Stomach (tissue), 9 donors: Measurements from ENCODE around the gene MT2A. TPM values are rescaled to one million over a fixed set of nuclear protein-coding genes. Genes with fewer than 3 reads are reported as not detected.
A peak's percentile ranks its signal among the peaks of the same experiment; 100 is the strongest.

Experiments
- DNase-seq, 2 donors: peaks; one replicate each; pipeline versions ENCODE4 v3.0.0 to v3.0.0-alpha.2; 2013 to 2019
- H3K27ac ChIP-seq, 5 donors: fragments of 200-600 bp in 4 of 5; sonication (generic) in 4 of 5; one replicate each; pipeline ENCODE4 v1.5.1; 2013 to 2019; ENCODE audit warnings: mild to moderate bottlenecking in 1 of 5, moderate library complexity in 1 of 5
- H3K27me3 ChIP-seq, 3 donors: fragments of 200-600 bp; sonication (generic); one replicate each; pipeline ENCODE4 v1.5.1; 2017 to 2019; ENCODE audit warnings: mixed run types in 1 of 3
- H3K36me3 ChIP-seq, 4 donors: fragments of 200-600 bp; sonication (generic); 1 replicate in 3 of 4; 2 replicates in 1 of 4; pipeline ENCODE4 v1.5.1; 2016 to 2019
- H3K4me1 ChIP-seq, 4 donors: fragments of 200-600 bp; sonication (generic); one replicate each; pipeline ENCODE4 v1.5.1; 2016 to 2019
- H3K4me3 ChIP-seq, 4 donors: fragments of 200-600 bp; sonication (generic) in 3 of 4; one replicate each; pipeline ENCODE4 v1.5.1; 2016 to 2019; ENCODE audit warnings: mild to moderate bottlenecking in 1 of 4
- H3K9me3 ChIP-seq, 4 donors: fragments of 200-600 bp; sonication (generic); one replicate each; pipeline ENCODE4 v1.5.1; 2016 to 2019
- CTCF ChIP-seq, 7 experiments: fragments of 450-650 bp in 4 of 7; fragments of 200-600 bp in 3 of 7; sonication (generic) in 3 of 7; IDR thresholded peaks; one replicate each; pipeline ENCODE4 v1.5.1; 2016 to 2019; ENCODE audit warnings: antibody characterized with exemption in 7 of 7, control low read depth in 2 of 7, mild to moderate bottlenecking in 1 of 7
- EP300 ChIP-seq: sonication (generic); formaldehyde crosslinking; IDR thresholded peaks from one replicate; pipeline ENCODE4 v1.6.1; 2017; ENCODE audit warnings: antibody characterized with exemption
- POLR2A ChIP-seq, 4 donors: fragments of 450-650 bp; IDR thresholded peaks; one replicate each; pipeline ENCODE4 v1.6.1; 2016; ENCODE audit warnings: antibody characterized with exemption in 4 of 4, control low read depth in 2 of 4, mild to moderate bottlenecking in 1 of 4, moderate library complexity in 1 of 4
- POLR2AphosphoS5 ChIP-seq, 3 donors: sonication (generic); formaldehyde crosslinking; IDR thresholded peaks; one replicate each; pipeline ENCODE4 v1.6.1; 2016; ENCODE audit warnings: antibody characterized with exemption in 3 of 3
- WGBS, 5 donors: extraction: QIAGEN DNeasy Blood & Tissue Kit in 3 of 5; methylation state at CpG; one replicate each; pipeline versions ENCODE4 v1.1.5 to v1.1.7; 2013 to 2018; 5-methylcytosine and 5-hydroxymethylcytosine counted together
- intact Hi-C: fragments of 100-400 bp; cut with DNase I; formaldehyde crosslinking; loops from one replicate; pipeline ENCODE4 v1.15.1; 2023; ENCODE audit warnings: low total_unique reads
- polyA plus RNA-seq, 3 donors: library from polyadenylated mRNA; stranded (reverse); fragments of 200-250 nt; gene quantifications; one replicate each; pipeline ENCODE4 v1.2.3, GENCODE V29; 2013
- total RNA-seq, 5 donors: library from RNA; depleted of rRNA; stranded (reverse); fragments of >200 nt; gene quantifications; one replicate each; pipeline versions ENCODE4 v1.1.0 to v1.2.3, GENCODE V29; 2014 to 2016
- donor health status: healthy with polysubstance abuse.
- donor health status: Bipolar disorder and iron deficiency.
- donor health status: healthy.

Gene MT2A
- total and polyA plus RNA-seq, 8 donors = 38.8 to 1,839 (median 213) TPM

- Histone ChIP-seq H3K27ac (peak overlapping the region; percentile 88 to 96 (median 92)), H3K27me3 (peaks cover 0 to 2% (median 0%) of the 10 kb centered on the region in 3 donors), H3K4me1 (peaks cover 33 to 54% (median 47%) of the 10 kb centered on the region in 4 donors), H3K36me3 (no peaks in the 10 kb centered on the region), H3K9me3 (no peaks in the 10 kb centered on the region), H3K4me3 (peak overlapping the region in 1 of 4 donors; percentile 14)
- DNase-seq = peak in 1 of 2 donors; percentile 64
- intact Hi-C loops = no loop called here
- no peak for TF ChIP-seq EP300
- peak in 2 of 3 donors; percentile 50 to 55 for TF ChIP-seq POLR2AphosphoS5 (IDR thresholded peaks at IDR 0.05)
- 37 to 55% (median 40%) methylated on average over 8 of the region's 8 CpGs for WGBS, 5 donors
Observed at GRCh38 chr16:56606476-56607108, 1.8 kb upstream of the MT2A start.

- peak overlapping the region; percentile 88 to 96 (median 92) for H3K27ac ChIP-seq
- DNase-seq = peak; percentile 62 to 85
- H3K4me1 ChIP-seq = peaks cover 35 to 57% (median 51%) of the 10 kb centered on the region in 4 donors
- no peaks in the 10 kb centered on the region for H3K27me3 ChIP-seq
- H3K36me3 ChIP-seq = no peaks in the 10 kb centered on the region
- intact Hi-C loops = no loop called here
- no peaks in the 10 kb centered on the region for H3K9me3 ChIP-seq
- TF ChIP-seq POLR2AphosphoS5 (IDR thresholded peaks at IDR 0.05) (peak; percentile 82 to 98 (median 95)), POLR2A (IDR thresholded peaks at IDR 0.05) (no peak), EP300 (peak; percentile 99)
- 34 to 48% (median 43%) methylated on average over 12 to 14 of the region's 14 CpGs for WGBS, 5 donors
- H3K4me3 ChIP-seq = peak overlapping the region in 1 of 4 donors; percentile 14
Observed at GRCh38 chr16:56607109-56607618, 1.2 kb upstream of the MT2A start.

- Histone ChIP-seq H3K36me3 (no peaks in the 10 kb centered on the region), H3K27ac (peak overlapping the region; percentile 88 to 96 (median 92)), H3K4me3 (peak overlapping the region; percentile 58 to 78 (median 66)), H3K9me3 (no peaks in the 10 kb centered on the region), H3K27me3 (no peaks in the 10 kb centered on the region), H3K4me1 (peaks cover 35 to 57% (median 51%) of the 10 kb centered on the region in 4 donors)
- WGBS, 5 donors = 64 to 80% (median 69%) methylated on average over 2 of the region's 2 CpGs
- no peak for TF ChIP-seq POLR2A (IDR thresholded peaks at IDR 0.05)
- no peak for TF ChIP-seq POLR2AphosphoS5 (IDR thresholded peaks at IDR 0.05)
- TF ChIP-seq EP300 = no peak
- no peak for TF ChIP-seq CTCF (IDR thresholded peaks at IDR 0.05)
- intact Hi-C loops = no loop called here
- DNase-seq = no peak
Observed at GRCh38 chr16:56607675-56608042, 725 bp upstream of the MT2A start.

GRCh38 chr16:56608876-56609462, 585 bp downstream of the MT2A start:
- TF ChIP-seq POLR2AphosphoS5 (IDR thresholded peaks at IDR 0.05) (peak in 2 of 3 donors; percentile 2 to 22), EP300 (no peak), POLR2A (IDR thresholded peaks at IDR 0.05) (no peak)
- H3K4me1 ChIP-seq = peaks cover 35 to 57% (median 51%) of the 10 kb centered on the region in 4 donors
- H3K4me3 ChIP-seq = peak overlapping the region; percentile 58 to 78 (median 66)
- no peaks in the 10 kb centered on the region for H3K27me3 ChIP-seq
- 0 to 1% (median 1%) methylated on average over 21 of the region's 21 CpGs for whole genome bisulfite sequencing, 5 donors
- no peaks in the 10 kb centered on the region for H3K9me3 ChIP-seq
- H3K36me3 ChIP-seq = no peaks in the 10 kb centered on the region
- peak in 1 of 2 donors; percentile 30 for DNase-seq
- intact Hi-C loops = no loop called here
- peak overlapping the region; percentile 88 to 96 (median 92) for H3K27ac ChIP-seq

GRCh38 chr16:56609463-56609921, 1.1 kb downstream of the MT2A start:
- peak overlapping the region; percentile 88 to 96 (median 92) for H3K27ac ChIP-seq
- intact Hi-C loops = no loop called here
- WGBS, 5 donors = 0 to 1% (median 1%) methylated on average over 6 of the region's 6 CpGs
- peaks cover 35 to 57% (median 52%) of the 10 kb centered on the region in 4 donors for H3K4me1 ChIP-seq
- H3K9me3 ChIP-seq = no peaks in the 10 kb centered on the region
- H3K36me3 ChIP-seq = no peaks in the 10 kb centered on the region
- TF ChIP-seq POLR2AphosphoS5 (IDR thresholded peaks at IDR 0.05) (peak; percentile 35 to 83 (median 77)), EP300 (no peak)
- no peaks in the 10 kb centered on the region for H3K27me3 ChIP-seq
- H3K4me3 ChIP-seq = peak overlapping the region; percentile 58 to 78 (median 66)
- DNase-seq = peak; percentile 81 to 95

- Histone ChIP-seq H3K27me3 (no peaks in the 10 kb centered on the region), H3K9me3 (no peaks in the 10 kb centered on the region), H3K27ac (peak overlapping the region; percentile 85 to 96 (median 92)), H3K4me3 (peak overlapping the region; percentile 58 to 78 (median 66)), H3K4me1 (peaks cover 35 to 63% (median 52%) of the 10 kb centered on the region in 4 donors), H3K36me3 (no peaks in the 10 kb centered on the region)
- WGBS, 5 donors = 17 to 20% (median 18%) methylated on average over 10 of the region's 10 CpGs
- TF ChIP-seq EP300 = peak; percentile 67
- TF ChIP-seq CTCF (IDR thresholded peaks at IDR 0.05) = no peak
- TF ChIP-seq POLR2AphosphoS5 (IDR thresholded peaks at IDR 0.05) = peak; percentile 50 to 86 (median 61)
- TF ChIP-seq POLR2A (IDR thresholded peaks at IDR 0.05) = no peak
- intact Hi-C loops = no loop called here
- DNase-seq = peak; percentile 47 to 70
Observed at GRCh38 chr16:56610017-56610608, 1.7 kb downstream of the MT2A start.
